Body of pancreas (tissue), 4 donors: ENCODE results near the gene CYGB. TPM values are rescaled to one million over a fixed set of nuclear protein-coding genes. Genes with fewer than 3 reads are reported as not detected.
A peak's percentile ranks its signal among the peaks of the same experiment; 100 is the strongest.

ENCODE experiments used
- ATAC-seq: fragments of 150-250 bp; one replicate; pipeline ENCODE4 v1.9.1; 2016
- DNase-seq, 4 donors: peaks; one replicate each; pipeline ENCODE4 v3.0.0-alpha.2; 2019
- H3K27ac ChIP-seq, 4 donors: fragments of 200-600 bp; sonication (generic); 1 replicate in 3 of 4; 2 replicates in 1 of 4; pipeline versions ENCODE4 v1.5.1 to v1.6.1; 2016 to 2019; ENCODE audit warnings: mild to moderate bottlenecking in 1 of 4, mixed read lengths in 1 of 4, moderate library complexity in 1 of 4
- H3K27me3 ChIP-seq, 2 donors: fragments of 200-600 bp; sonication (generic); one replicate each; pipeline ENCODE4 v1.6.0; 2016; ENCODE audit warnings: mild to moderate bottlenecking in 1 of 2
- H3K36me3 ChIP-seq, 2 donors: fragments of 200-600 bp; sonication (generic); replicated peaks in 1 of 2; 2 replicates each; pipeline ENCODE4 v1.5.1; 2016; ENCODE audit warnings: low read depth in 2 of 2; ENCODE audit not compliant: insufficient read depth in 1 of 2
- H3K4me1 ChIP-seq: fragments of 200-600 bp; sonication (generic); one replicate; pipeline ENCODE4 v1.6.0; 2016
- H3K4me3 ChIP-seq, 2 donors: fragments of 200-600 bp; sonication (generic); 1 replicate in 1 of 2; 2 replicates in 1 of 2; pipeline ENCODE4 v1.5.1; 2016 to 2019
- H3K9me3 ChIP-seq, 3 donors: fragments of 200-600 bp; sonication (generic); 1 replicate in 2 of 3; 2 replicates in 1 of 3; pipeline ENCODE4 v1.5.1; 2016
- CTCF ChIP-seq, 7 experiments: fragments of 450-650 bp in 4 of 7; fragments of 200-600 bp in 3 of 7; sonication (generic) in 3 of 7; IDR thresholded peaks; one replicate each; pipeline ENCODE4 v1.5.1; 2016 to 2019; ENCODE audit warnings: antibody characterized with exemption in 7 of 7
- POLR2A ChIP-seq, 3 donors: fragments of 450-650 bp; IDR thresholded peaks; one replicate each; pipeline ENCODE4 v1.6.1; 2016; ENCODE audit warnings: antibody characterized with exemption in 3 of 3, mild to moderate bottlenecking in 2 of 3
- WGBS, 2 donors: methylation state at CpG; one replicate each; pipeline ENCODE4 v1.1.5; 2017; 5-methylcytosine and 5-hydroxymethylcytosine counted together
- intact Hi-C: fragments of 100-400 bp; cut with DNase I; formaldehyde crosslinking; loops from one replicate; pipeline ENCODE4 v1.15.1; 2023
- total RNA-seq, 2 donors: library from RNA; depleted of rRNA; stranded (reverse); fragments of >200 nt; gene quantifications; one replicate each; pipeline ENCODE4 v1.1.0, GENCODE V29; 2016

The CYGB gene
- total RNA-seq, 2 donors from 2014 or later: 9.6 to 21.1 TPM

DNA sequence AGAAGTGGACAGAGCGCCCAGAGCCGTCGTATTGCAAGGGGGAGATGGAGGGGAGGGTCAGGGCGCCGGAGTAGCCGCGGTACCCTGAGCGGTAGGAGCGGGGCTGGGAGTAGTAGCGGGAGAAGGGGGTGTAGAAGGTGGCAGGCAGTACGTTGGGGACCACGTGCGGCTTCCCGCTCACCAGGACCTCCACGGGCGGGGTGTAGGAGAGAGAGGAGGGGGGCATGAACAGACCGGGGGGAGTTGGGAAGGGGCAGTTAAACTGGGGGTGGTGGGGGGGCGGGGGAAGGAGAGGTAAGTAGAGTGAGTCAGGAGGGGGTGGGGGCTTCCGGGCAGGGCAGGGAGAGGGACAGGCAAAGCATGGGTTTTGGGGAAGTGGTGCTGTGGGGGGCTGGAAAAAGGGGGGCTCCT, 31.3 kb upstream of the CYGB start:
- no peak for TF ChIP-seq CTCF (IDR thresholded peaks at IDR 0.05)
- TF ChIP-seq POLR2A (IDR thresholded peaks at IDR 0.05): no peak
- no peaks in the 10 kb centered on the region for H3K36me3 ChIP-seq
- no peak for ATAC-seq
- H3K9me3 ChIP-seq: no peaks in the 10 kb centered on the region
- H3K27me3 ChIP-seq: no peaks in the 10 kb centered on the region
- no peak overlapping the region for H3K4me3 ChIP-seq
- peak overlapping the region in 3 of 4 donors; percentile 74 to 88 (median 84) for H3K27ac ChIP-seq
- intact Hi-C loops: no loop called here
- DNase-seq: no peak
- peaks cover 39% of the 10 kb centered on the region for H3K4me1 ChIP-seq
- 63 to 77% methylated on average over 17 to 19 of the region's 19 CpGs for WGBS, 2 donors

- ATAC-seq: peak; percentile 59
- Histone ChIP-seq H3K4me1 (peaks cover 41% of the 10 kb centered on the region), H3K9me3 (no peaks in the 10 kb centered on the region), H3K27me3 (no peaks in the 10 kb centered on the region), H3K27ac (peak overlapping the region; percentile 45 to 88 (median 71)), H3K36me3 (peaks cover 0 to 2% of the 10 kb centered on the region in 2 donors), H3K4me3 (no peak overlapping the region)
- 46 to 50% methylated on average over 10 to 13 of the region's 14 CpGs for WGBS, 2 donors
- intact Hi-C loops: no loop called here
- TF ChIP-seq POLR2A (IDR thresholded peaks at IDR 0.05) (no peak), CTCF (IDR thresholded peaks at IDR 0.05) (no peak)
- peak in 3 of 4 donors; percentile 52 to 57 (median 53) for DNase-seq
Measured at GRCh38 chr17:76567634-76568432, 30.3 kb upstream of the CYGB start.

GRCh38 chr17:76566988-76567431, 29.5 kb upstream of the CYGB start:
- no peak for TF ChIP-seq POLR2A (IDR thresholded peaks at IDR 0.05)
- no peak for TF ChIP-seq CTCF (IDR thresholded peaks at IDR 0.05)
- peaks cover 0 to 2% of the 10 kb centered on the region in 2 donors for H3K36me3 ChIP-seq
- H3K27me3 ChIP-seq: no peaks in the 10 kb centered on the region
- intact Hi-C loops: no loop called here
- ATAC-seq (no peak), DNase-seq (no peak)
- peak overlapping the region; percentile 45 to 88 (median 71) for H3K27ac ChIP-seq
- H3K9me3 ChIP-seq: no peaks in the 10 kb centered on the region
- WGBS, 2 donors: 37 to 61% methylated on average over 5 of the region's 5 CpGs
- H3K4me1 ChIP-seq: peaks cover 48% of the 10 kb centered on the region
- no peak overlapping the region for H3K4me3 ChIP-seq

GRCh38 chr17:76566613-76566943, 29.1 kb upstream of the CYGB start:
- intact Hi-C loops: no loop called here
- no peak overlapping the region for H3K4me3 ChIP-seq
- DNase-seq (no peak), ATAC-seq (no peak)
- TF ChIP-seq CTCF (IDR thresholded peaks at IDR 0.05): no peak
- no peak for TF ChIP-seq POLR2A (IDR thresholded peaks at IDR 0.05)
- peak overlapping the region in 3 of 4 donors; percentile 65 to 88 (median 77) for H3K27ac ChIP-seq
- WGBS, 2 donors: 76 to 78% methylated on average over 3 of the region's 3 CpGs
- no peaks in the 10 kb centered on the region for H3K27me3 ChIP-seq
- H3K9me3 ChIP-seq: no peaks in the 10 kb centered on the region
- peaks cover 52% of the 10 kb centered on the region for H3K4me1 ChIP-seq
- H3K36me3 ChIP-seq: peaks cover 2% of the 10 kb centered on the region in 2 donors
